Peyer's patch (tissue), 4 donors: Measurements from ENCODE around the gene NUDCD3.

ENCODE experiments used
- POLR2A ChIP-seq, 2 donors: fragments of 450-650 bp; IDR thresholded peaks; one replicate each; pipeline ENCODE4 v1.5.1; 2017; ENCODE audit warnings: antibody characterized with exemption in 2 of 2, mild to moderate bottlenecking in 2 of 2, moderate library complexity in 2 of 2
- TF ChIP-seq, protein P1 (sequence below), 6 experiments: fragments of 450-650 bp in 4 of 6; fragments of 200-600 bp in 2 of 6; sonication (generic) in 1 of 6; IDR thresholded peaks; one replicate each; pipeline ENCODE4 v1.5.1; 2017 to 2019; ENCODE audit warnings: antibody characterized with exemption in 6 of 6, mild to moderate bottlenecking in 3 of 6, moderate library complexity in 1 of 6

DNA sequence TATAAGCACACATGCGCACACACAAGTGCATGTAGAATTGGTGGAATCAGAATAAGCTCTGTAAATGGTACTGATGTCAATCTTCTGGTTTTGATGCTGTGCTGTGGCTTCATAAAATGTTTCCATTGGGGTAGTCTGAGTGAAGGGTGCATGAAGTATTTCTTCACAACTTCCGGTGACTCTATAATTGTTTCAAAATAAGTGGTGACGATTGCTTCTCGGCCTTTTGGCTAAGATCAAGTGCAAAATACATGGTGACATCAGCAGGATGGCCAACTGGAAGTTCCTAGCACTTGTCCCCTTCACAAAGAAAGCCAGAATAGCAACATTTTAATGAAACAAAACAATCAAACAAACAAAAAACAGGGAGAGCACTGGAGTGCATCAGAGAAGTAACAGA, 123.5 kb downstream of the NUDCD3 start:
- TF ChIP-seq POLR2A (IDR thresholded peaks at IDR 0.05), result no peak
- TF ChIP-seq, protein P1, sequence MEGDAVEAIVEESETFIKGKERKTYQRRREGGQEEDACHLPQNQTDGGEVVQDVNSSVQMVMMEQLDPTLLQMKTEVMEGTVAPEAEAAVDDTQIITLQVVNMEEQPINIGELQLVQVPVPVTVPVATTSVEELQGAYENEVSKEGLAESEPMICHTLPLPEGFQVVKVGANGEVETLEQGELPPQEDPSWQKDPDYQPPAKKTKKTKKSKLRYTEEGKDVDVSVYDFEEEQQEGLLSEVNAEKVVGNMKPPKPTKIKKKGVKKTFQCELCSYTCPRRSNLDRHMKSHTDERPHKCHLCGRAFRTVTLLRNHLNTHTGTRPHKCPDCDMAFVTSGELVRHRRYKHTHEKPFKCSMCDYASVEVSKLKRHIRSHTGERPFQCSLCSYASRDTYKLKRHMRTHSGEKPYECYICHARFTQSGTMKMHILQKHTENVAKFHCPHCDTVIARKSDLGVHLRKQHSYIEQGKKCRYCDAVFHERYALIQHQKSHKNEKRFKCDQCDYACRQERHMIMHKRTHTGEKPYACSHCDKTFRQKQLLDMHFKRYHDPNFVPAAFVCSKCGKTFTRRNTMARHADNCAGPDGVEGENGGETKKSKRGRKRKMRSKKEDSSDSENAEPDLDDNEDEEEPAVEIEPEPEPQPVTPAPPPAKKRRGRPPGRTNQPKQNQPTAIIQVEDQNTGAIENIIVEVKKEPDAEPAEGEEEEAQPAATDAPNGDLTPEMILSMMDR (IDR thresholded peaks at IDR 0.05), result no peak
